Stimulated activated CD4-positive, alpha-beta T cell treated with anti-CD3 and anti-CD28 coated beads, Interleukin-1b, Interleukin-23, amount 100 ng/mL, for 48 hours (primary cell): Measurements from ENCODE around the gene IFNAR2.

Experiments
- DNase-seq: peaks from one replicate; pipeline ENCODE4 v3.0.0-alpha.2; 2020

IFNAR2 gene

DNA sequence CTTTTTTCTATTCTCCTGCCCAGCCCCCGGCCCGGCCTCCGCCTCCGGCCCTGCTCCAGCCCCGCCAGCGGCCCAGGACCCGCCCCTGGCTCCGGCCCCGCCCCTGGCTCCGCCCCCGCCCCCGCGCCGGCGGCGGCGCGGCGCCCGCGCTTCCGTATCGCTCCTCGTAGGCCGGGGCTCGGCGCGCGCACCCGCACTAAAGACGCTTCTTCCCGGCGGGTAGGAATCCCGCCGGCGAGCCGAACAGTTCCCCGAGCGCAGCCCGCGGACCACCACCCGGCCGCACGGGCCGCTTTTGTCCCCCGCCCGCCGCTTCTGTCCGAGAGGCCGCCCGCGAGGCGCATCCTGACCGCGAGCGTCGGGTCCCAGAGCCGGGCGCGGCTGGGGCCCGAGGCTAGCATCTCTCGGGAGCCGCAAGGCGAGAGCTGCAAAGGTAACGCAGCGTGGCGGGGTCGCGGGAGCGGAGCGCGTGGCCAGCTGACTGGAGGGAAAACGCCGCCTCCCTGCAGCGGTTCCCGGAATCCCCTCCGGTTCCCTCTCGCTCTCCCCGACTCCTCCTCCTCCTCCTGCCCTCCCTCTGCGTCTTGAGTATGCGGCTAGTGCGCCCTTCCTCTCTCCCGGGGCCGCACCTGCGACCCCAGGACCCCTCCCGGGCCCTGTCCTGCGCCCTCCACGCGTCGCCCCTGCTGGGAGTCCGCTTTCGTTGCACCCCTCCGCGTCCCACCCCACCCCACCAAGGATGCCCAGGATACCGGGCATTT lies at the start of gene IFNAR2:
Gene IFNAR2, plus strand, starts transcription at position 155 of the 761 bp plus-strand sequence. CDS start 11,985 bp downstream, outside the sequence.
- peak; percentile 61 for DNase-seq

DNA sequence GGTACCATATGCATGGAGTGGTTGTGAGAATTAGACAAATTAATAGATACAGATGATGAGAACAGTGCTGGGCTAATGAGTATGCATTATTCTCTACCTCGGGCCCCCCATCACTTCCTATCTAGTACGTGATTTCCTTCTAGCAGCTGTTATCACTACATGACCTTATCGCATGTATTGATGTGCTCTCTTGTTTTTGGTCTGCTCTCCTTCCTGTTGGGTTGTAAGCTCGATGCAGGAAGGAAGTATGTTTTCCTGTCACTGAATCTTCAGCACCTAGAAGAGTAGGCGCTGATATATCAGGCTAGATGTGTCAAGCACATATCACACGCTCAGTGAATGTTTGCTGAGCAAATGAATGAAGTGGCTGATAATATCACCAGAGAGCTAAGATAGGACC lies 43.9 kb upstream of the IFNAR2 start:
- no peak for DNase-seq

DNA sequence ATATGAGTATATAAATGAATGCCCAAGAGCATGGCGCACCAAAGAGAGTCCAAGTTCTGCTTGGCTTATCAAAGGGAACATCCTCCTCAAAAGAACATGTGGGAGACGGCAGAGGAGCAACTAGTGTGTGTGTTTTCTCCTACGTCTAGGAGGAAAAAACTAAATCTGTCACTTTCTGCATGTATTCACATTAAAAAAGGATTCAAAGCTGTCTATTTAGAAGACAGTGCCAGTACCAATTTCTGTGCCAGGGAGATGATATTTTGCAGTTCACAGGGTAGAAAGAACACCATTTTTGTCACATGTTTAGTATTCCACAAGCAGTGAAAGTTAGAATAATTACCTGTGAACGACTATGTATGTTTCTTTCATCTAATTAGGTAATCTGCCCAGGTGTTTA lies 42.5 kb upstream of the IFNAR2 start:
- no peak for DNase-seq

DNA sequence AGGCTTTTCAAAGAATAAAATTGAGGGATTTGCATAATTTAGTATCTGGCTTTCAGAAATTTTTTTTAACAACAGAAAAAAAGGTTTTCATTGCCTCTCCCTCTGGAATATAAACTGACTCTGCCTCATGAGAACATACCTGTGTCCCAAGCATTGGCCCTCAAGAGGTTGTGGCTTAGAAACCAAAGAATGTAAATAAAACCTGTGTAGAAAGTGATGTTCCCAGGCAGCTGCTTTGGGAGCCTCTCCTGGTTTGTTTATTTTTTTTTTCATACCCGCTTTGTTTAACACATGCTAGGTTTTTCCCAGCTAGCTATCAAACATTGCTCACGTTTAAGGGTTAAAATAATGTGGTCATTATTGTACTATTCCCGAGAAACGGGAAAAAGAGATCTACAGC lies 40.5 kb upstream of the IFNAR2 start:
- no peak for DNase-seq

DNA sequence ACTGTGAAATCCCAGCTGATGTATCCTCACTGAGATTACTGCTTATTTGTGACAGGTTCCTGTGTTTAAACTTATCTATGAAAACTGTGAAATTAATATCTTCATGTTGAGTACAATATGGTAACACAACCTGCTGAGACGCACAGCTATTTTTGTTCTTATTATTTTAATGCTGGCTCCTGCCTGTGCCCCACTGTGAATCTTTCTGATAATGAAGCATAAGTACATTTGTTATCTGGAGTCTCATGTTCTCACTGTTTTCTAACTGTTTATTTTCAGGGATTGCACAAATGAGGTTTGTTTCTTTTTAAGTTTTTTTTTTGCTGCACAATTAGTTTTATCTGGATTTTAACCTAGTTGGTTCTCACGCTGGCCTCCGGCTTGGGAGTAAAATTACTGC lies 39.9 kb upstream of the IFNAR2 start:
- DNase-seq: no peak

DNA sequence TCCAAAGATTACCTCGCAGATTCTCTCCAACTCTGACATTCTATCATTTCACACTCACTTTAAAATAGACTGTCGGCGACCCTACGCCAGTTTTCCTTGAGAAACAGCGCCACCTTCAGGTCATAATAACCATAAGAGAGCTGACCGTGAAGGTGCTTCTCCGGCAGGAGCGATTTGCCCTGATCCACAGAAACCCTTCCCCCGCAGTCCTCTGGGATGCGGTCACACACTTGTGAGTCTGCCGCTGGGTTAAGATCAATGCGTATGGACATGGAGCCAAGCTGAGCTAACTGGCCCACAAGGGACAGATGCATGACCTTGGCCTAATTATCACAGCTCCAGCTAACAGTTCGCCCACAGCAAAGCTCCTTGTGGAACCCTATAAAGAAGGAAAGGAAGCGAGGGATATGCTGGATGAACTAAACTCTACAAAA lies 32.8 kb upstream of the IFNAR2 start:
- peak; percentile 43 for DNase-seq

DNA sequence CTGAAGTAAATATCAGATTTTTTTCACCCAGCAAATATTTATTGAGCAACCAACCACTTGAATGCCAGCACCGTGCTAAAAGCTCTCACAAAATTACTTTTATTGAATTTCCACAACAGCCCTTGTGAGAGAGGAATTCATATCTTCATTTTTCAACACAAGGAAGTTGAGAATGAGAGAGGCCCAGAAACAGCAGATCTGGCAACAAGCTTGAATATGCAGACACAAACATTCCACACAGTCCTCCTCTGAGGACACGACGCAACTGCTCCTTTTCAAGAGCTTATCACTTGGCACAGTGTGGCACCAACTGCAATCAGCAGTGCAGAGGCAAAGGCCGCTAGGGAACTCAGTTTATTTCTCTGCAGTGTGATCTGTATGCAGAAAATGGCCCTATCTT lies 32.2 kb upstream of the IFNAR2 start:
- DNase-seq: no peak

DNA sequence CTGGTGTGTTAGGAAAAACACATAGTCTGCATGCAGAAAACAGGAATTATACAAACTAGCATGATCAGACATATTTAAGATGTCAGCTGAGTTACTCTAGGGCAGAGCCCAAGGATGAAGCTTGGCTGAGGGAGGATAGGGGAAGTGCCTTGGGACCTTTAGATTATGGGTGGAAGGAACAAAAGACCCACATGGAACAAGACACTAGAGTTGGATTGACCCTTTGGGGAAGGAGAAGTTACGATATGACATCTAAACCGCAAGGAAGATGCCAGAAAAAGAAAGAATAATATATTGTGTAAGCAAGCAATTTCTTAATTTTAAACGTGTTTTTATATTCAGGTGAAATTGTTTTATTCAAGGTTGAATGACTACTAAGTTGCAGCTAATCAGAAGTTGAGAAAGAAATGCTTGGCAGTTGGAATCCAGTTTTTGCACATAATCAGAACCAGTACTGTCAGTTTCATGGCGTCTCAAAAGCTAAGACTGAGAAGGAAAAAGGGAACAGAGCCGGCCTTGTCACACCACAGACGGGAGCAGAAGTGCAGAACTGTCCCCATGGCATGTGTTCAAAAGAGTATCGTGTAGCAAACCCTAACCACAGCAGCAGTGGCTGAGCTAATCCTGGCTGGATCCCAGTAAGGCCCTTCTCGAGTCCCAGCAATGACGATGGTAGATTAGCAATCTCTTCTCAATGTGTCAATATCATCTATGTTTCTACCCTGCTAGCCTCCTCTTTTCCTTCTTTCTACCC lies 31.2 kb upstream of the IFNAR2 start:
- no peak for DNase-seq

DNA sequence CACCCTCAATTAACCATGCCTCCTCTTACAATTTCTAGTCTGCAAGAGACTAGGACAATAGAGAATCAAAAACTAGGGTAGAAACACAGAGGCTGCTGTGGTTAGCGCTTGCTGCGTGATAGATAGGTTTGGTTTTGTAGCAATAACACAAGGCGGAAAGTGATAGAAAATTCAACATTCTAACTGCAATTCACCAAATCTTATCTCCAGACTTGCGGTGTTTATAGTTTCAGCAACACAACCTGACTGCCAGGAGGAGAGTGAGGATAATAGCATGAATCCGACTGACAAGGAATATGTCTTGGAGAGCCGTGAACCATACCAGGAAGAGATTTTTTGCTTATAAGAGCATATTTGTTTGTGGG lies 30.7 kb upstream of the IFNAR2 start:
- no peak for DNase-seq

DNA sequence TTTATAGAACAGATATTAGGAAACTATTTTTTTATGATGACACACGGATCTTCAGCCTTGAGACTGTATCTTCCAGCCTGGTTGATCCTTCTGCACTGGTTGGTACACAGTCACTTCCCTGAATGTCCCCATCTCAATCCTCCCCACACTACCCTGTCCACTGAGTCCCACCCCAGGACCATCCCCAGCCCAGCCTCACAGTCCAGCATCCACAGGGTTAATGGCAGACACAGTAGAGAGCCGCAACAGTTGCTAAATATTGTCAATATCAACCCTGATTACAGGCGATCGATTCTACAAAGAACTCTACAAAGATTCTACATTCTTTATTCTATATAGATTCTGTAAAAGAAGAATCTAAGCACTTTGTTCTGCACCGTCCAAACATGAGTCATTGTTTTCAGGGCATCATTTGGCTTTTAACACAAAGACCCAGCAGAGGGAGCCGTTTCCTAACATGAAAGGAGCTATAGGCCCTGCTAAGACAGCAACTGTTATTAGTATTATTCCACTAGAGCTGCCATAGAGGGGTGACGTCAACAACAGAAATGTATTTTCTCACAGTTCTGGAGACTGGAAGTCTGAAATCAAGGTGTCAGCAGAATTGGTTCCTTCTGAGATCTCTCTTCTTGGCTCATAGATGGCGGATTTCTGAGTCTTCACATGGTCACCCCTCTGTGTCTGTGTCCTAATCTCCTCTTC lies 30.1 kb upstream of the IFNAR2 start:
- peak; percentile 76 for DNase-seq

DNA sequence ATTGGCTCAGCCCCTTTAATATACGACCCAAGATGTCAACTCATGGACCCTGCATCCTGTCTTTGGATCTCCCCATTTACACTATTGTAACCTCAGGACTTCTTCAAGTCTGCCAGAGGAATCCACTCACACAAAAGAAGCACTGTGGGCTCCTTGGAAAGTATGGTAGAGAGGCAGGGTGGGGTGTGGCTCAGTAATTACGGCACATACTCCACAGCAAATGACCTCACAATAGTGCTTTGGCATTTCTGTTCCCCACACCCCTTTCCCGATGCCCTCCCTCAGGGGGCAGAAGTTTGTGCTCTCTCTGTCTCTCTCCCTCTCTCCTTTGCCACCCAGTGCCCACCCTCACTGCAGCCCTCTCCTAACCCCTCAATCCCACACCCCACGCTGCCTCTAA lies 27.8 kb upstream of the IFNAR2 start:
- DNase-seq: no peak

DNA sequence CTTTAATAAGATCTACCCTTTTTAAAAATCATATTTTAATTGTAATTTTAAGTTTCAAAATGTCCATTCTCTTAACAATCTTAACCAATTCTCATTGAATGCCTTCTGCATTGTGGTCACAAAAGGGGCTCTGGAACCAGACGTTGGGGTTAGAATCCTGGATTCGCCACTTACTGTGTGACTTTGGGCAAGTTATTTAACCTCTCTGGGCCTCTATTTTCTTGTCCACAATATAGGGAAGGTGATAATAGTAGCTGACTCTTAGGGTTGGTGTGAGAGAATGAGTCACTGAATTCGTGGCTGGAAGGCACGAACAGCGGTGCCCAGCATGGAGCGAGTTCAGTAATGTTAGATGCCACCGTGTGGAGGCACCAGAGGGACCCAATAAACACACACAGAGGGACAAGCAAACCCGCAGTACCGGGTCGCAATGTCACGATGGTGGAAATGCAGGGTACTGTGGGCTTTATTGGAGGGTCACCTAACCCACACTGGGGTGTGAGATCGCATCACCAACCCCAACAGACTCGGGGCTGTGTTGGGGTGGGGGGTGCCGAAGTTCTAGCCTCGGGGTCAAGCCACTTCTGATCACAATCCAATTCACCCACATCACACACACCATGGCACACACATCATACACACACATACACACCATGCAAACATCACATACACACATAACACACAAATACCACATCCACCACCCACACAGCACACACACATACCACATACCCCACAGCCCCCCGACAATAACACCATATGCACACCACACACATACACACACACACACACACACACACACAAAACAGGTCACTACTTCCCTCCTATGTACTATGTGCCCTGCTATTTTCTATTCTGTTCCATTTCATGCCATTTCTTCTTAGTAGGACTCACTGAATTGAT lies 27.0 kb upstream of the IFNAR2 start:
- no peak for DNase-seq

DNA sequence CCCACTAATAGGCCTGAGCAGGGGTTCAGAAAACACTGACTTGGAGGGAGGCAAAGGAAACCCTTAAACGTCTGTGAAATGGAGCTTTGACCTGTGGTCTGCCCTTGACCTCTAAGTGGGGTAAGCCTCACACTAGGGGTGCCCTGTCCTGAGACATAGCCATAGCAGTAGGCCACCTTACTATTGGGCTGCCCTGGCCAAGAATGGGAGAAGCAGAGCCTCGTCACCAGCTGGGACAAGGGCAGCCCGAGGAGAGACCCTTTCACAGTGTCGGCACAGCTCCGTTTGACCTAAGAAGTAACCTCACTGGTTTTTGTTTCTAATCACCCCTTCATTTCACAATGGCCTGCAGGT lies 26.4 kb upstream of the IFNAR2 start:
- no peak for DNase-seq

DNA sequence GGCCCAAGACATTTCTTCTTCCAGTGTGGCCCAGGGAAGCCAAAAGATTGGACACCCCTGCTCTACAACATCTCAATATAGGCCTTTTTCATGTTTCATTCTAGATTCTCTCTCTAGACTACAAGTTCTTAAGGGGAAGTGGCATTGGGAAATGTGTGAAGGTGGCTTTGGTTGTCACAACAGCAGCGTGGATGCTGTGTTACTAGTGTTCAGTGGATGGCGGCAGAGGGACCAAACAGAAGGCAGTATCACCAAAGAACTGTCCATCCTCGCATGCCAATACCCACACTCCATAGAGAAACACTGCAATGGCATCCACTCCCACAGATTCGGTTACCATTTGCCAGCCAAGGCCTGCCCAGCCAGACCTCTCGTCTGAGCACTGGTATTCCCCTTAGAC lies 24.3 kb upstream of the IFNAR2 start:
- no peak for DNase-seq

DNA sequence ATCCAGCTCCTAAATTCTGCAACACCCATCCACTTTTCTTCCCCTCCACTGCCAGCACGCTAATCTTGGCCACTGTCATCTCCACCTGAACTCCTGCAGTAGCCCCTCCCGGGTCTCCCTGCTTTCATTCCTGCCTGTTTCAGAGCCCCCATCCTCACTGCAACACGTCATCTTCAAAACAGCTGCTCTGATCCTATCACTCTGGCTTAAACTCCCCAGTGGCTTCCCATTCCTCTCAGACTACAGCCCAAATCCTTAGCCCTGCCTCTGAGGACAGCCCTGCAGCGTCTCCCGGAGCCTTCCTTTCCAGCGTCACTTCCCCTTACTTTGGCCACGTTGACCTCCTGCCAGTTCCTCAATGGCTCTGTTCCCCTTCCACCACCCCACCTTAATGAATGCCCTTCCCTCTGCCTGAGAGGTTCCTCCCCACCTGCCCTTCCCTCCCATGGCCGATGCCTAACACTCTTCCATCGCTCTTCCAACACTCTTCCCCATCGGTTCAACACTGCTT lies 22.9 kb upstream of the IFNAR2 start:
- DNase-seq: no peak

DNA sequence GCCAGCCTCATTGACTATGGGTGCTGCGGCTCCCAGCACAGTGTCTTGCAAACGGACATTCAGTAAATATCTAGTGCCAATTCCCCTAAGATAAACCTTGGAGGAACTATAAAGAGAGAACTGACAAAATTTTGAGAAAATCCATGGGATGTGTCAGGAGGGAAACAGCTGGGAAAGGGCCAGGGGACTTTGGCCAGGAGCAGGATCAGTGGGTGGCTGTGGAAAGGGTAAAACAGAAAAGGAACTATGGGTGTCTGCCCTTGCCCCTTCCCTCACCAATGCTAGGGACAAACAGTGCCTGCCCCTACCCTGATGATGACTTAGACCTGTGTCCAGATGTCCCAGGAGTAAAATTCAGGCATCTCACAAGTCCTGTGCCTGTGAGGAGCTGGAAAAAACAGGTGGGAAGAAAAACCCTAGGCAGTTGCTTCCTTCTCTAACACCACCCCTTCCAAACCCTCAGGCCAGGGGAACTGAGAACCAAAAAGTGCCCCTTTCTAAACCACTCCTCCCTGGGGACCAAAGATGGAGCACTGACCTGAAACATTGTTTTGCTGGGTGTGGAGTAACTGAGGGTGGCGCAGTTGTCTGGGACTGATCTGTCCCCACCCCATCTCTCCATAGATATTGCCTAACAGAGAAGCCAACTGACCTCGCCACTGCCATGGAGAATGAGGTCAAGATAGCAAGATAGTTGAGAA lies 22.1 kb upstream of the IFNAR2 start:
- no peak for DNase-seq

DNA sequence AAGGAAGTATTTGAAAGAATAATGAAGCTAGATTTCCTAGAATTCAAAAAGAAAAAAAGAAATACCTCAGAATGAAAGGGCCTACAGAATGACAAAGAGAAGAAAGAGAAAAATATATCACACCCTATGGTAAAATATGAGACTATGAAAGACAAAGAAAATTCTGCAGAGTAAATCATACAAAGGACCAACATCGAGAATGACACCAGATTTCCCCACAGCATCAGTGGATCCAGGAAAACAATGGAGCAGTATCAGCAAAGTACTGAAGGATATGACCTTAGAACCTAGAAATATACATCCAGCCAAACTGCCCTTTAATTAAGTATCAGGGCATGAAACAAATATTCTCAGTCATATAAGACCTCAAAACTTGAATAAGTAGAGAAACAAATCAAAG lies 21.2 kb upstream of the IFNAR2 start:
- DNase-seq: no peak

DNA sequence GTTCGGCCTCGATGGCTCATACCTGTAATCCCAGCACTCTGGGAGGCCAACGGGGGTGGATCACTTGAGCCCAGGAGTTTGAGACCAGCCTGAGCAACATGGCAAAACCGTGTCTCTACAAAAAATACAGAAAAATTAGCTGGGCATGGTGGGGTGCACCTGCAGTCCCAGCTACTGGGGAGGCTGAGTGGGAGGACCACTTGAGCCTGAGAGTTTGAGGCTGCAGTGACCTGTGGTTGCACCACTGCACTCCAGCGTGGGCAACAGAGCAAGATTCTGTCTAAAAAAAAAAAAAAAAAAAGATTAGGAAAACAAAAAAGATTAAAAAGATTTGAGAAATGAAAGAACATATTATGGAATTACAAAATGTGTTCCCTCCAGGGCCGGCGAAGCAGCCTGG lies 18.4 kb upstream of the IFNAR2 start:
- no peak for DNase-seq

DNA sequence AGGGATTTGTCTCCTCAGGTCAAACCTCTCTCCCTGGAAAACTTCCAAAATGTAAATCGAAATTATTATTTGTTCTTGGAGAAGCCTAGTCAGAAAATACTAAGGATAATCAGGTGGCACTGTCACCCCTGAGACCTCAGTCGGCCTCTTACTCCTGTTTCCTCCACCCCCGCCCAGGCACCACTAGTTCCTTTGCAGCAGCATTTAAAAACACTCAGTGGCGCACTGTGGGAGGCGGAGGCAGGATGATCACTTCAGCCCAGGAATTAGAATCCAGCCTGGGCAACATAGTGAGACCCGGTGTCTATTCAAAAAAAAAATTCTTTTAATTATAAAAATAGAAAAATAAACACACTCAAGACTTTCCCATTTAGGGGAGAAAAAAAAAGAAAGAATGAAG lies 18.0 kb upstream of the IFNAR2 start:
- DNase-seq: no peak

DNA sequence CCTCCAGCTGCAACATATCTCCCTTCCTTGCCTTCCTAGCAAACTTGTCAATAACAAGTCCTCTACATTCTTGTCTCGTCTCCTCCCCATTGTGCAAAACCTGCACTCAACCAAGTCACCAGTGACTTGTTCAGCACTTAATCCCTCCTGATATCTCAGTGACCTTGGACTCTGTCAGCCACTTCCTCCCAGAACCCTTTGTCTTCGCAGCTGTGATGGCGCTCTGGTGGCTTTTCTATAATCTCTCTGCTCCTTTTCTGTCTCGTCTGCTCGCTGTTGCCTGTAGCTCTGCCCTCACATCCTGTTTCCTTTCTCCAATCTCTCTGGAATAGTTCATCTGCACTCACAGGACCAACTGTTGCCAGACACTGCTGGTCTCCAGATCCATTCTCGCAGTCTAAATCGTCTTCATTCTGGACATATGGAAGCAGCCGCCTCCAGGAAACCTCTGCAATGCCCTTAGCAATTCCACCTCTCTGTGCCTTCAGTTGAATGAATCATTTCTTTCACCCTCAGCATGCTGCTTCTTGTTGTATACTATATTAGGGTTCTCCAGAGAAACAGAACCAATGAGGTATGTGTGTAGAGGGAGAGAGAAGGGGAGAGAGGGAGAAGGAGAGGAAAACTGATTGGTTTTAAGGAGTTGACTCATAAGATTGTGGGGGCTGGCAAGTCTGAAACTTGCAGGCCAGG lies 17.4 kb upstream of the IFNAR2 start:
- no peak for DNase-seq

DNA sequence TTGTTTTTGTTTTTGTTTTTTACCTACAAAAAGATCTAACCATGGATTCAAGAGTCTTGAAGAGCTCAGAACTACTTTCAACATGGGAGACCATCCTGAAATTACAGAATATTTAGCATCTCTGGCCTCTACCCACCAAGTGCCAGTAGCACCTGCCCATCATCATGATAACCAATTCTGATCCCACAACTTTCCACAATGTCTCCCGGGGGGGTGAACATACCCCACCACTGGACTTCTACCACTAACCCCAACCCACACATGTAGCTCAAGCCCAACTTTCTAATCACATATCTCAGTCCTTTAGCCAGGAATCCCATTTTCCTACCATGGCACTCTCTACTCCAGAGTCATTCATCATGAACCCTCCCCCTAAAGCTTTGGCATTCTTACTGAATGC lies 15.7 kb upstream of the IFNAR2 start:
- DNase-seq: no peak

DNA sequence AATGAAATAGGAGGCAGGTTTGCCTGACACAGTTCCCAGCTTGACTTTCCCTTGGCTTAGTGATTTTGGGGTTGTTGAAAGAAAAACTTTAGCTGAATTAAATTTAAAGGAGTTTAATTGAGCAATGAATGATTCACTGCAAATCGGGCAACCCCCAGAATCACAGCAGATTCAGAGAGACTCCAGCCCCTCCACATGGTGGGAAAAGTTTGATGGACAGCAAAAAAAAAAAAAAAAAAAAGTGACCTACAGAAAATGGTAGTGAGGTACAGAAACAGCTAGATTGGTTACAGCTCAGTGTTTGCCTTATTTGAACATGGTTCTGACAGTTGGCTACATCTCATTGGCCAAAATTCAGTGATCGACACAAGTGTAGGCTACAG lies 12.6 kb upstream of the IFNAR2 start:
- DNase-seq: no peak
